Vagina (tissue), 2 donors: ENCODE data around the gene STH. TPM values are rescaled to one million over a fixed set of nuclear protein-coding genes. Genes with fewer than 3 reads are reported as not detected.

Experiments
- DNase-seq, 2 donors: peaks; one replicate each; pipeline ENCODE4 v3.0.0-alpha.2; 2017; ENCODE audit errors: extremely low spot score in 2 of 2
- H3K27ac ChIP-seq: fragments of 200-600 bp; sonication (generic); one replicate; pipeline ENCODE4 v1.5.1; 2019
- H3K27me3 ChIP-seq: fragments of 200-600 bp; sonication (generic); one replicate; pipeline ENCODE4 v1.5.1; 2019
- H3K36me3 ChIP-seq, 2 donors: fragments of 200-600 bp; sonication (generic); one replicate each; pipeline ENCODE4 v1.5.1; 2017 to 2019
- H3K4me1 ChIP-seq: fragments of 200-600 bp; sonication (generic); one replicate; pipeline ENCODE4 v1.5.1; 2019
- H3K4me3 ChIP-seq, 2 donors: fragments of 200-600 bp; sonication (generic); 1 replicate in 1 of 2; 2 replicates in 1 of 2; pipeline ENCODE4 v1.5.1; 2016 to 2019
- H3K9me3 ChIP-seq: fragments of 200-600 bp; sonication (generic); one replicate; pipeline ENCODE4 v1.5.1; 2019
- CTCF ChIP-seq, 3 experiments: fragments of 450-650 bp in 2 of 3; fragments of 200-600 bp in 1 of 3; sonication (generic) in 1 of 3; IDR thresholded peaks; one replicate each; pipeline ENCODE4 v1.5.1; 2017 to 2019; ENCODE audit warnings: antibody characterized with exemption in 3 of 3, mild to moderate bottlenecking in 2 of 3, moderate library complexity in 2 of 3
- POLR2A ChIP-seq, 2 donors: fragments of 450-650 bp; IDR thresholded peaks; one replicate each; pipeline ENCODE4 v1.6.1; 2017; ENCODE audit warnings: antibody characterized with exemption in 2 of 2, mild to moderate bottlenecking in 2 of 2, moderate library complexity in 2 of 2
- POLR2AphosphoS5 ChIP-seq, 2 donors: sonication (generic); formaldehyde crosslinking; IDR thresholded peaks; one replicate each; pipeline ENCODE4 v1.9.0; 2017; ENCODE audit warnings: antibody characterized with exemption in 2 of 2, mild to moderate bottlenecking in 2 of 2, low read depth in 1 of 2; ENCODE audit not compliant: insufficient read depth in 1 of 2
- intact Hi-C: fragments of 100-400 bp; cut with DNase I; formaldehyde crosslinking; loops from one replicate; pipeline ENCODE4 v1.15.1; 2023
- total RNA-seq: library from RNA; depleted of rRNA; stranded (reverse); fragments of >200 nt; gene quantifications from one replicate; pipeline ENCODE4 v1.2.3, GENCODE V29; 2016

STH gene
- total RNA-seq, 1 donor from 2014 or later: not detected

GRCh38 chr17:46046957-46047356 lies 47.9 kb downstream of the STH start:
- Histone ChIP-seq H3K4me3 (no peak overlapping the region), H3K36me3 (peaks cover 0 to 52% of the 10 kb centered on the region in 2 donors), H3K27ac (peak overlapping the region; percentile 55), H3K9me3 (no peaks in the 10 kb centered on the region), H3K27me3 (no peaks in the 10 kb centered on the region), H3K4me1 (peaks cover 22% of the 10 kb centered on the region)
- intact Hi-C loops: loop anchor here (5.0 kb wide), 1 partner anchor 145 kb away; the partner anchor contains the start of gene KANSL1
- no peak for TF ChIP-seq POLR2A (IDR thresholded peaks at IDR 0.05)
- no peak for TF ChIP-seq CTCF (IDR thresholded peaks at IDR 0.05)
- TF ChIP-seq POLR2AphosphoS5 (IDR thresholded peaks at IDR 0.05; ENCODE audit: insufficient read depth in 1 of 2, low read depth in 1 of 2): peak in 1 of 2 donors; percentile 50
- DNase-seq: no peak

- Histone ChIP-seq H3K4me1 (peaks cover 22% of the 10 kb centered on the region), H3K27ac (peak overlapping the region; percentile 55)
These were observed 48.3 kb downstream of the STH start for GRCh38 chr17:46047398-46047797.

GRCh38 chr17:46047856-46048255 lies 48.8 kb downstream of the STH start:
- no peak for DNase-seq
- no peak for TF ChIP-seq POLR2A (IDR thresholded peaks at IDR 0.05)
- no peak for TF ChIP-seq CTCF (IDR thresholded peaks at IDR 0.05)
- TF ChIP-seq POLR2AphosphoS5 (IDR thresholded peaks at IDR 0.05; ENCODE audit: insufficient read depth in 1 of 2, low read depth in 1 of 2): no peak
- Histone ChIP-seq H3K36me3 (peaks cover 0 to 48% of the 10 kb centered on the region in 2 donors), H3K4me3 (no peak overlapping the region), H3K27me3 (no peaks in the 10 kb centered on the region), H3K27ac (no peak overlapping the region), H3K4me1 (peaks cover 22% of the 10 kb centered on the region), H3K9me3 (no peaks in the 10 kb centered on the region)
- intact Hi-C loops: loop anchor here (5.0 kb wide), 1 partner anchor 144 kb away; the partner anchor contains the start of gene KANSL1

More at GRCh38 chr17:46047398-46047797, 48.3 kb downstream of the STH start:
- Histone ChIP-seq H3K9me3 (no peaks in the 10 kb centered on the region), H3K36me3 (peaks cover 0 to 48% of the 10 kb centered on the region in 2 donors), H3K4me3 (no peak overlapping the region), H3K27me3 (no peaks in the 10 kb centered on the region)
- intact Hi-C loops: loop anchor here (5.0 kb wide), 1 partner anchor 145 kb away; the partner anchor contains the start of gene KANSL1
- TF ChIP-seq CTCF (IDR thresholded peaks at IDR 0.05) (no peak), POLR2A (IDR thresholded peaks at IDR 0.05) (no peak), POLR2AphosphoS5 (IDR thresholded peaks at IDR 0.05; ENCODE audit: insufficient read depth in 1 of 2, low read depth in 1 of 2) (no peak)
- DNase-seq: no peak

Other genes with a start within 250 kb of the STH start
- 4.2 TPM for gene CRHR1, start 214.9 kb upstream of the STH start, total RNA-seq
- not detected for gene SPPL2C, start 154.4 kb upstream of the STH start, total RNA-seq
- 6.1 TPM for gene MAPT, start 104.7 kb upstream of the STH start, total RNA-seq
- 122 TPM for gene KANSL1, start 194.2 kb downstream of the STH start, total RNA-seq